Loucy (cell line): ENCODE data around the gene NLRC3.

Experiments
- H2AFZ ChIP-seq: fragments of 200-600 bp; sonication (generic); 2 replicates; pipeline ENCODE4 v1.6.0; 2016; ENCODE audit warnings: antibody characterized with exemption, mild to moderate bottlenecking, low read length, moderate library complexity
- H3F3A ChIP-seq: fragments of 200-600 bp; 2 replicates; pipeline ENCODE4 v1.6.0; 2016; ENCODE audit warnings: antibody characterized with exemption, low read depth, mild to moderate bottlenecking
- H3K27me3 ChIP-seq: fragments of 200-600 bp; sonication (generic); 2 replicates; pipeline ENCODE4 v1.6.1; 2014; ENCODE audit warnings: low read length, mild to moderate bottlenecking; ENCODE audit not compliant: insufficient read depth, poor library complexity, severe bottlenecking
- H3K36me3 ChIP-seq: fragments of 200-600 bp; sonication (generic); 2 replicates; pipeline ENCODE4 v1.6.1; 2016; ENCODE audit warnings: low read length; ENCODE audit not compliant: insufficient read depth
- H3K4me1 ChIP-seq: fragments of 200-600 bp; sonication (generic); 2 replicates; pipeline ENCODE4 v1.5.1; 2014; ENCODE audit warnings: low read length, mild to moderate bottlenecking; ENCODE audit not compliant: insufficient read depth, poor library complexity, severe bottlenecking
- H3K4me2 ChIP-seq: fragments of 200-600 bp; sonication (generic); 2 replicates; pipeline ENCODE4 v1.6.0; 2014; ENCODE audit warnings: antibody characterized with exemption, low read length, low read depth, mild to moderate bottlenecking; ENCODE audit not compliant: poor library complexity, severe bottlenecking
- H3K4me3 ChIP-seq: fragments of 200-600 bp; sonication (generic); 2 replicates; pipeline ENCODE4 v1.5.1; 2014; ENCODE audit warnings: low read length, mild to moderate bottlenecking, mixed read lengths; ENCODE audit not compliant: poor library complexity, severe bottlenecking
- H3K79me2 ChIP-seq: fragments of 200-600 bp; sonication (generic); 2 replicates; pipeline ENCODE4 v1.6.1; 2014; ENCODE audit warnings: low read length; ENCODE audit not compliant: insufficient read depth
- H3K9ac ChIP-seq: fragments of 200-600 bp; sonication (generic); 2 replicates; pipeline ENCODE4 v1.6.0; 2014; ENCODE audit warnings: mild to moderate bottlenecking, low read depth, low read length, moderate library complexity; ENCODE audit not compliant: poor library complexity, severe bottlenecking
- H3K9me2 ChIP-seq: fragments of 200-600 bp; sonication (generic); replicated peaks from 2 replicates; pipeline ENCODE4 v1.6.1; 2016; ENCODE audit warnings: low read depth, low read length, mixed read lengths
- H3K9me3 ChIP-seq: fragments of 200-600 bp; sonication (generic); 2 replicates; pipeline ENCODE4 v1.6.1; 2014; ENCODE audit warnings: mild to moderate bottlenecking, antibody characterized with exemption, low read length, low read depth; ENCODE audit not compliant: insufficient read depth
- H4K20me1 ChIP-seq: fragments of 200-600 bp; sonication (generic); 2 replicates; pipeline ENCODE4 v1.6.0; 2014; ENCODE audit warnings: antibody characterized with exemption, low read length, mild to moderate bottlenecking; ENCODE audit not compliant: insufficient read depth, poor library complexity, severe bottlenecking
- CTCF ChIP-seq: fragments of 200-600 bp; sonication (generic); conservative IDR thresholded peaks from 2 replicates; pipeline ENCODE4 v1.5.1; 2014; ENCODE audit warnings: mild to moderate bottlenecking, antibody characterized with exemption, low read length
- EZH2phosphoT487 ChIP-seq: fragments of 200-600 bp; IDR thresholded peaks from 2 replicates; pipeline ENCODE4 v1.6.1; 2018; ENCODE audit warnings: antibody characterized with exemption, mild to moderate bottlenecking, moderate library complexity, borderline replicate concordance

The NLRC3 gene

GRCh38 chr16:3515897-3516296 lies 61.3 kb downstream of the NLRC3 start:
- Histone ChIP-seq H3K79me2 (no peaks in the 10 kb centered on the region), H4K20me1 (no peaks in the 10 kb centered on the region), H3K9ac (no peak overlapping the region), H3K9me3 (no peaks in the 10 kb centered on the region), H3K36me3 (no peaks in the 10 kb centered on the region), H3F3A (no peaks in the 10 kb centered on the region), H3K27me3 (no peaks in the 10 kb centered on the region), H3K9me2 (no peaks in the 10 kb centered on the region), H3K4me3 (no peak overlapping the region), H3K4me1 (no peaks in the 10 kb centered on the region), H2AFZ (no peak overlapping the region), H3K4me2 (no peak overlapping the region)
- TF ChIP-seq EZH2phosphoT487 (no peak), CTCF (no peak)

- Histone ChIP-seq H3K79me2 (no peaks in the 10 kb centered on the region), H4K20me1 (no peaks in the 10 kb centered on the region), H3K4me2 (no peak overlapping the region), H3K9me3 (no peaks in the 10 kb centered on the region), H3F3A (no peaks in the 10 kb centered on the region), H3K4me3 (no peak overlapping the region), H3K9ac (no peak overlapping the region), H3K27me3 (no peaks in the 10 kb centered on the region), H3K9me2 (no peaks in the 10 kb centered on the region), H3K36me3 (no peaks in the 10 kb centered on the region), H3K4me1 (no peaks in the 10 kb centered on the region), H2AFZ (no peak overlapping the region)
- TF ChIP-seq EZH2phosphoT487 (no peak), CTCF (no peak)
Observed at GRCh38 chr16:3514621-3515020, 62.6 kb downstream of the NLRC3 start.

GRCh38 chr16:3513892-3514583 lies 63.2 kb downstream of the NLRC3 start:
- Histone ChIP-seq H3K9me2 (no peaks in the 10 kb centered on the region), H4K20me1 (no peaks in the 10 kb centered on the region), H3K4me3 (no peak overlapping the region), H2AFZ (no peak overlapping the region), H3K27me3 (no peaks in the 10 kb centered on the region), H3K79me2 (no peaks in the 10 kb centered on the region), H3K36me3 (no peaks in the 10 kb centered on the region), H3K4me1 (peaks cover 4% of the 10 kb centered on the region), H3K9ac (no peak overlapping the region), H3F3A (no peaks in the 10 kb centered on the region), H3K9me3 (no peaks in the 10 kb centered on the region), H3K4me2 (no peak overlapping the region)
- no peak for TF ChIP-seq EZH2phosphoT487
- TF ChIP-seq CTCF, result no peak
